ENCODE results near the gene TCF3.

TCF3 gene

GRCh38 chr19:1632462-1633268 is 19.8 kb downstream of the TCF3 start:
- FAIRE-seq (no peak), DNase-seq (ENCODE audit: insufficient read length) (no peak)

GRCh38 chr19:1631557-1632100 is 20.8 kb downstream of the TCF3 start:
- no peak for TF ChIP-seq TAF1 (IDR thresholded peaks at IDR 0.05; ENCODE audit: borderline replicate concordance, low read depth, low read length)
- TF ChIP-seq POLR2A (IDR thresholded peaks at IDR 0.05; ENCODE audit: low read depth, low read length): no peak
- no peak for TF ChIP-seq POLR2AphosphoS5 (IDR thresholded peaks at IDR 0.05; ENCODE audit: low read depth, low read length)
- FAIRE-seq: no peak
- DNase-seq (ENCODE audit: insufficient read length): no peak

More at GRCh38 chr19:1632462-1633268, 19.8 kb downstream of the TCF3 start:
- TF ChIP-seq TAF1 (IDR thresholded peaks at IDR 0.05; ENCODE audit: borderline replicate concordance, low read depth, low read length) (no peak), POLR2A (IDR thresholded peaks at IDR 0.05; ENCODE audit: low read depth, low read length) (no peak; the same call in 1 of the 2 replicates), POLR2AphosphoS5 (IDR thresholded peaks at IDR 0.05; ENCODE audit: low read depth, low read length) (peak; percentile 42; the same call in 1 of the 2 replicates)

- FAIRE-seq (no peak), DNase-seq (ENCODE audit: insufficient read length) (no peak)
- TF ChIP-seq TAF1 (IDR thresholded peaks at IDR 0.05; ENCODE audit: borderline replicate concordance, low read depth, low read length) (no peak), POLR2AphosphoS5 (IDR thresholded peaks at IDR 0.05; ENCODE audit: low read depth, low read length) (no peak; the same call in 1 of the 2 replicates), POLR2A (IDR thresholded peaks at IDR 0.05; ENCODE audit: low read depth, low read length) (no peak)
Observed at GRCh38 chr19:1630811-1631210, 21.6 kb downstream of the TCF3 start.

- DNase-seq (ENCODE audit: insufficient read length): no peak
- FAIRE-seq: no peak
- TF ChIP-seq POLR2AphosphoS5 (IDR thresholded peaks at IDR 0.05; ENCODE audit: low read depth, low read length) (no peak), TAF1 (IDR thresholded peaks at IDR 0.05; ENCODE audit: borderline replicate concordance, low read depth, low read length) (no peak), POLR2A (IDR thresholded peaks at IDR 0.05; ENCODE audit: low read depth, low read length) (no peak)
Observed at GRCh38 chr19:1630012-1630411, 22.4 kb downstream of the TCF3 start.

GRCh38 chr19:1629256-1629808 is 23.1 kb downstream of the TCF3 start:
- DNase-seq (ENCODE audit: insufficient read length) (no peak), FAIRE-seq (no peak)
- TF ChIP-seq POLR2AphosphoS5 (IDR thresholded peaks at IDR 0.05; ENCODE audit: low read depth, low read length): no peak
- TF ChIP-seq POLR2A (IDR thresholded peaks at IDR 0.05; ENCODE audit: low read depth, low read length): no peak
- no peak for TF ChIP-seq TAF1 (IDR thresholded peaks at IDR 0.05; ENCODE audit: borderline replicate concordance, low read depth, low read length)

- FAIRE-seq (no peak), DNase-seq (ENCODE audit: insufficient read length) (no peak)
- TF ChIP-seq POLR2AphosphoS5 (IDR thresholded peaks at IDR 0.05; ENCODE audit: low read depth, low read length): no peak
- TF ChIP-seq TAF1 (IDR thresholded peaks at IDR 0.05; ENCODE audit: borderline replicate concordance, low read depth, low read length): no peak
- TF ChIP-seq POLR2A (IDR thresholded peaks at IDR 0.05; ENCODE audit: low read depth, low read length): no peak
Observed at GRCh38 chr19:1627194-1627593, 25.2 kb downstream of the TCF3 start.

- DNase-seq (ENCODE audit: insufficient read length): no peak
- no peak for TF ChIP-seq POLR2AphosphoS5 (IDR thresholded peaks at IDR 0.05; ENCODE audit: low read depth, low read length)
- TF ChIP-seq TAF1 (IDR thresholded peaks at IDR 0.05; ENCODE audit: borderline replicate concordance, low read depth, low read length): no peak
- no peak for TF ChIP-seq POLR2A (IDR thresholded peaks at IDR 0.05; ENCODE audit: low read depth, low read length)
- FAIRE-seq: no peak
Observed at GRCh38 chr19:1626417-1627010, 25.9 kb downstream of the TCF3 start.

GRCh38 chr19:1624458-1624857 is 28.0 kb downstream of the TCF3 start:
- peak; percentile 17 for FAIRE-seq
- DNase-seq (ENCODE audit: insufficient read length): no peak
- TF ChIP-seq POLR2AphosphoS5 (IDR thresholded peaks at IDR 0.05; ENCODE audit: low read depth, low read length): no peak
- no peak for TF ChIP-seq POLR2A (IDR thresholded peaks at IDR 0.05; ENCODE audit: low read depth, low read length)
- no peak for TF ChIP-seq TAF1 (IDR thresholded peaks at IDR 0.05; ENCODE audit: borderline replicate concordance, low read depth, low read length)

GRCh38 chr19:1622541-1622940 is 29.9 kb downstream of the TCF3 start:
- FAIRE-seq: no peak
- TF ChIP-seq POLR2AphosphoS5 (IDR thresholded peaks at IDR 0.05; ENCODE audit: low read depth, low read length) (no peak), POLR2A (IDR thresholded peaks at IDR 0.05; ENCODE audit: low read depth, low read length) (no peak)
- no peak for DNase-seq (ENCODE audit: insufficient read length)

- DNase-seq (ENCODE audit: insufficient read length): no peak
- FAIRE-seq: no peak
- TF ChIP-seq POLR2A (IDR thresholded peaks at IDR 0.05; ENCODE audit: low read depth, low read length) (no peak), TAF1 (IDR thresholded peaks at IDR 0.05; ENCODE audit: borderline replicate concordance, low read depth, low read length) (no peak), POLR2AphosphoS5 (IDR thresholded peaks at IDR 0.05; ENCODE audit: low read depth, low read length) (no peak)
Observed at GRCh38 chr19:1622007-1622406, 30.4 kb downstream of the TCF3 start.

- no peak for DNase-seq (ENCODE audit: insufficient read length)
- no peak for FAIRE-seq
- TF ChIP-seq TAF1 (IDR thresholded peaks at IDR 0.05; ENCODE audit: borderline replicate concordance, low read depth, low read length): no peak
- no peak for TF ChIP-seq POLR2A (IDR thresholded peaks at IDR 0.05; ENCODE audit: low read depth, low read length)
- no peak for TF ChIP-seq POLR2AphosphoS5 (IDR thresholded peaks at IDR 0.05; ENCODE audit: low read depth, low read length)
Observed at GRCh38 chr19:1621574-1621973, 30.8 kb downstream of the TCF3 start.
